NAMALWA (cell line): ENCODE data around the gene MUS81.
"Not testable (repeated sequence)": the region's sequence is repeated elsewhere in the genome, so short reads cannot be mapped to it uniquely, and the experiment has no call there.

Source experiments
- DNase-seq: peaks from one replicate; pipeline ENCODE4 v3.0.0-alpha.2; 2015; ENCODE audit warnings: low spot score

MUS81 gene

GRCh38 chr11:65847746-65848145, 12.5 kb upstream of the MUS81 start:
- DNase-seq: no peak

GRCh38 chr11:65848693-65849092, 11.5 kb upstream of the MUS81 start:
- not testable (repeated sequence) for DNase-seq

- no peak for DNase-seq
Measured at GRCh38 chr11:65849366-65849765, 10.9 kb upstream of the MUS81 start.

- DNase-seq: no peak
Measured at GRCh38 chr11:65849771-65850216, 10.4 kb upstream of the MUS81 start.

- peak; percentile 34 for DNase-seq
Measured at GRCh38 chr11:65850217-65851082, 9.8 kb upstream of the MUS81 start.

- peak; percentile 65 for DNase-seq
Measured at GRCh38 chr11:65851083-65851579, 9.1 kb upstream of the MUS81 start.

- no peak for DNase-seq
Measured at GRCh38 chr11:65851811-65852507, 8.3 kb upstream of the MUS81 start.

GRCh38 chr11:65852508-65853245, 7.6 kb upstream of the MUS81 start:
- peak; percentile 46 for DNase-seq

GRCh38 chr11:65853246-65853979, 6.8 kb upstream of the MUS81 start:
- DNase-seq: no peak

- peak; percentile 21 for DNase-seq
Measured at GRCh38 chr11:65854161-65854592, 6.1 kb upstream of the MUS81 start.

GRCh38 chr11:65854852-65855837, 5.1 kb upstream of the MUS81 start:
- peak; percentile 8 for DNase-seq

- peak; percentile 2 for DNase-seq
Measured at GRCh38 chr11:65855927-65856363, 4.3 kb upstream of the MUS81 start.

GRCh38 chr11:65856689-65857499, 3.3 kb upstream of the MUS81 start:
- peak; percentile 85 for DNase-seq

- DNase-seq: peak; percentile 70
Measured at GRCh38 chr11:65857500-65857852, 2.8 kb upstream of the MUS81 start.

- peak; percentile 98 for DNase-seq
Measured at GRCh38 chr11:65857853-65858680, 2.2 kb upstream of the MUS81 start, which contains the start of gene CFL1. TSS of gene CFL1 (minus strand) at chr11:65858180. CDS start at chr11:65858099, 81 bp downstream.

- DNase-seq: peak; percentile 75
Measured at GRCh38 chr11:65858681-65859087, 1.5 kb upstream of the MUS81 start.

GRCh38 chr11:65859095-65859811, 980 bp upstream of the MUS81 start:
- peak; percentile 98 for DNase-seq

- no peak for DNase-seq
Measured at GRCh38 chr11:65859812-65860277, 388 bp upstream of the MUS81 start.
